Endodermal cell (in vitro differentiated cells): Measurements from ENCODE around the gene ITSN1. TPM values are rescaled to one million over a fixed set of nuclear protein-coding genes. Genes with fewer than 3 reads are reported as not detected.

ENCODE experiments used
- DNase-seq: peaks from one replicate; pipeline ENCODE4 v3.0.0-alpha.2; 2017
- H3K27ac ChIP-seq: 2 replicates; pipeline ENCODE4 v1.5.1; 2013; ENCODE audit warnings: mild to moderate bottlenecking, low read depth, low read length, moderate library complexity
- H3K27me3 ChIP-seq: 2 replicates; pipeline ENCODE4 v1.6.1; 2013; ENCODE audit warnings: mild to moderate bottlenecking, low read length, moderate library complexity; ENCODE audit not compliant: insufficient read depth, control insufficient read depth, poor library complexity, severe bottlenecking
- H3K36me3 ChIP-seq: 2 replicates; pipeline ENCODE4 v1.7.0; 2013; ENCODE audit warnings: mild to moderate bottlenecking, low read length, moderate library complexity; ENCODE audit not compliant: control insufficient read depth, insufficient read depth
- H3K4me1 ChIP-seq: one replicate; pipeline ENCODE4 v1.7.0; 2013; ENCODE audit warnings: low read length; ENCODE audit not compliant: control insufficient read depth, insufficient read depth
- H3K4me3 ChIP-seq: 2 replicates; pipeline ENCODE4 v1.5.1; 2013; ENCODE audit warnings: mild to moderate bottlenecking, low read length, moderate library complexity
- H3K9ac ChIP-seq: 2 replicates; pipeline ENCODE4 v1.6.1; 2013; ENCODE audit warnings: mild to moderate bottlenecking, low read length, moderate library complexity; ENCODE audit not compliant: poor library complexity, severe bottlenecking; ENCODE audit errors: extremely low read depth
- H3K9me3 ChIP-seq: 2 replicates; pipeline ENCODE4 v1.6.1; 2013; ENCODE audit warnings: mild to moderate bottlenecking, low read length, moderate library complexity; ENCODE audit not compliant: control insufficient read depth
- H3K27ac Mint-ChIP-seq: 2 replicates; pipeline ENCODE4 v1.8.0; 2020; ENCODE audit warnings: mixed read lengths
- H3K27me3 Mint-ChIP-seq: 2 replicates; pipeline ENCODE4 v1.8.0; 2021; ENCODE audit warnings: mild to moderate bottlenecking, mixed read lengths; ENCODE audit not compliant: insufficient read depth
- H3K36me3 Mint-ChIP-seq: 2 replicates; pipeline ENCODE4 v1.8.0; 2020; ENCODE audit warnings: low read depth, mixed read lengths
- H3K4me1 Mint-ChIP-seq: 2 replicates; pipeline ENCODE4 v1.8.0; 2020; ENCODE audit warnings: mixed read lengths
- H3K4me3 Mint-ChIP-seq: 2 replicates; pipeline ENCODE4 v1.8.0; 2020; ENCODE audit warnings: mild to moderate bottlenecking, moderate library complexity, mixed read lengths
- H3K9me3 Mint-ChIP-seq: 2 replicates; pipeline ENCODE4 v1.8.0; 2020; ENCODE audit warnings: mild to moderate bottlenecking, mixed read lengths
- CTCF ChIP-seq: fragments of 200-600 bp; sonication (generic); conservative IDR thresholded peaks from 2 replicates; pipeline ENCODE4 v1.5.0; 2021; ENCODE audit warnings: antibody characterized with exemption, mild to moderate bottlenecking
- WGBS, 2 experiments: methylation state at CpG; one replicate each; pipeline versions ENCODE4 v1.1.5 to v1.1.7; 2013; ENCODE audit warnings: missing lambda C conversion rate in 2 of 2, mixed read lengths in 1 of 2; ENCODE audit not compliant: insufficient coverage in 1 of 2, insufficient read length in 1 of 2; 5-methylcytosine and 5-hydroxymethylcytosine counted together
- total RNA-seq, 2 donors: library from RNA; stranded (reverse); fragmentation: NEBNext Ultra II Directional in 1 of 2; extraction: Animal tissue kit (Norgen Biotek cat#: 25700) in 1 of 2; gene quantifications; 2 replicates in 1 of 2; 3 replicates in 1 of 2; pipeline ENCODE4 v1.2.1, GENCODE V29; 2021

The ITSN1 gene
- total RNA-seq, 2 donors from 2014 or later = 89.6 to 104 TPM

- Histone ChIP-seq H3K4me3 (peak within 1 kb of the TSS; percentile 95), H3K4me1 (no peaks in the 10 kb centered on the region), H3K27ac (peak within 1 kb of the TSS; percentile 27), H3K9ac (peak within 1 kb of the TSS; percentile 85), H3K27me3 (no peaks in the 10 kb centered on the region), H3K36me3 (peaks cover 32% of the 10 kb centered on the region), H3K9me3 (no peaks in the 10 kb centered on the region)
- Mint-ChIP-seq H3K4me1 (peaks cover 14% of the 10 kb centered on the region), H3K36me3 (peaks cover 21% of the 10 kb centered on the region), H3K27ac (peak within 1 kb of the TSS; percentile 96), H3K9me3 (no peaks in the 10 kb centered on the region), H3K4me3 (peak within 1 kb of the TSS; percentile 96), H3K27me3 (no peaks in the 10 kb centered on the region)
- TF ChIP-seq CTCF = no peak
- WGBS, 2 experiments = 0 to 1% methylated on average over 22 to 45 of the region's 45 CpGs
- peak; percentile 98 for DNase-seq
Observed at GRCh38 chr21:33915368-33916199, 273.3 kb downstream of the ITSN1 start, which contains the start of gene ATP5PO. ATP5PO (minus strand) TSS chr21:33915804; CDS start chr21:33915763, 41 bp downstream.

DNA sequence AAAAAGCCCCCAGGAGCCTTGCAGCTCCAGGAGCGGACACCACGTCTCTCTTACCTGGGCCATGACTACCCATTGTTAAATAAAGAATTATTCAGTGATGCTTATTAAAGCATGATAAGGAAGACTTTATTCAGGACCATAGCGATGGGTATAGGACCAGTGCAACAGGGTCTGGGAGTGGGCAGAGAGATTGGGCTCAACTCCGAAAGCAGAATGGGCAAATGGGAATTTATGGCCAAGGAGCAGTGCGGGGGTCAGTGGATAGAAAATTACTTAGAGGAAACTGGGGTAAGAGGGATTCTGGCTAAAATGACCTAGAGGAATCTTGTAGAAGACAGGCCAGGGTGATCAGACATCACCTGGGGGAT is 273.9 kb downstream of the ITSN1 start:
- Mint-ChIP-seq H3K27me3 (no peaks in the 10 kb centered on the region), H3K4me1 (peaks cover 14% of the 10 kb centered on the region), H3K4me3 (peak overlapping the region; percentile 96), H3K9me3 (no peaks in the 10 kb centered on the region), H3K36me3 (peaks cover 15% of the 10 kb centered on the region), H3K27ac (peak overlapping the region; percentile 86)
- no peak for TF ChIP-seq CTCF
- Histone ChIP-seq H3K27me3 (no peaks in the 10 kb centered on the region), H3K4me3 (peak overlapping the region; percentile 95), H3K9me3 (no peaks in the 10 kb centered on the region), H3K4me1 (no peaks in the 10 kb centered on the region), H3K27ac (peak overlapping the region; percentile 27), H3K36me3 (peaks cover 26% of the 10 kb centered on the region), H3K9ac (no peak overlapping the region)
- DNase-seq = peak; percentile 50
- WGBS, 2 experiments = 65 to 97% methylated on average over 3 to 5 of the region's 5 CpGs

GRCh38 chr21:33917421-33917820 is 275.1 kb downstream of the ITSN1 start:
- Mint-ChIP-seq H3K27ac (no peak overlapping the region), H3K27me3 (no peaks in the 10 kb centered on the region)

More at GRCh38 chr21:33917421-33917820, 275.1 kb downstream of the ITSN1 start:
- 100% methylated on average over 3 of the region's 4 CpGs; no CpG with 5 or more reads in 1 of the 2 experiments for WGBS, 2 experiments
- Histone ChIP-seq H3K9me3 (no peaks in the 10 kb centered on the region), H3K4me1 (no peaks in the 10 kb centered on the region), H3K27me3 (no peaks in the 10 kb centered on the region), H3K9ac (no peak overlapping the region), H3K36me3 (peaks cover 14% of the 10 kb centered on the region), H3K27ac (no peak overlapping the region), H3K4me3 (no peak overlapping the region)
- TF ChIP-seq CTCF = no peak
- DNase-seq = no peak
- H3K4me1 Mint-ChIP-seq = peaks cover 14% of the 10 kb centered on the region
- H3K9me3 Mint-ChIP-seq = no peaks in the 10 kb centered on the region
- no peak overlapping the region for H3K4me3 Mint-ChIP-seq
- peaks cover 13% of the 10 kb centered on the region for H3K36me3 Mint-ChIP-seq
